Measurements from ENCODE around the gene ZCCHC4. TPM values are rescaled to one million over a fixed set of nuclear protein-coding genes. Genes with fewer than 3 reads are reported as not detected.
A peak's percentile ranks its signal among the peaks of the same experiment; 100 is the strongest.
"Not testable (repeated sequence)": the region's sequence is repeated elsewhere in the genome, so short reads cannot be mapped to it uniquely, and the experiment has no call there.

The ZCCHC4 gene
- total and polyA plus RNA-seq, 9 donors: 5.7 to 17.0 (median 9.5) TPM

GRCh38 chr4:25370242-25370641 is 57.7 kb downstream of the ZCCHC4 start:
- Histone ChIP-seq H3K4me1 (ENCODE audit: insufficient read depth) (no peaks in the 10 kb centered on the region), H3K27ac (no peak overlapping the region), H3K4me3 (no peak overlapping the region), H3K9me3 (no peaks in the 10 kb centered on the region), H3K36me3 (no peaks in the 10 kb centered on the region), H3K27me3 (no peaks in the 10 kb centered on the region)
- no peak for DNase-seq
- 65 to 71% (median 67%) methylated on average over 2 of the region's 2 CpGs for WGBS, 3 donors
- intact Hi-C loops (cut with DNase I): loop anchor here in 1 of 4 donors (10.0 kb wide), 1 partner anchor 205 kb away; the partner anchor contains the start of gene SEPSECS
- TF ChIP-seq CTCF (IDR thresholded peaks at IDR 0.05): no peak
- no peak for TF ChIP-seq POLR2A (IDR thresholded peaks at IDR 0.05)
- no peak for TF ChIP-seq EP300 (IDR thresholded peaks at IDR 0.05)

- H3K4me1 ChIP-seq (ENCODE audit: insufficient read depth); H3K36me3 ChIP-seq; DNase-seq; H3K9me3 ChIP-seq; H3K27ac ChIP-seq; H3K27me3 ChIP-seq; H3K4me3 ChIP-seq: not testable (repeated sequence)
- intact Hi-C loops (cut with DNase I): loop anchor here in 1 of 4 donors (10.0 kb wide), 1 partner anchor 208 kb away; the partner anchor contains the start of gene SEPSECS
- 90 to 92% (median 91%) methylated on average over 9 of the region's 9 CpGs for WGBS, 3 donors
Measured at GRCh38 chr4:25372549-25372948, 60.0 kb downstream of the ZCCHC4 start.

- DNase-seq: peak; percentile 91 to 97 (median 95)
- H3K4me3 ChIP-seq: peak within 1 kb of the TSS; percentile 57
- H3K36me3 ChIP-seq: no peaks in the 10 kb centered on the region
- WGBS, 3 donors: 0 to 1% (median 1%) methylated on average over 47 to 74 of the region's 74 CpGs
- no peaks in the 10 kb centered on the region for H3K9me3 ChIP-seq
- intact Hi-C loops (cut with DNase I): loop anchor here in 1 of 4 donors (10.0 kb wide), 1 partner anchor 212 kb away; the partner anchor contains the start of gene SEPSECS
- TF ChIP-seq POLR2A (IDR thresholded peaks at IDR 0.05) (peak; percentile 45), CTCF (IDR thresholded peaks at IDR 0.05) (peak in 1 of 3 donors; percentile 13), EP300 (IDR thresholded peaks at IDR 0.05) (no peak)
- H3K27ac ChIP-seq: peak within 1 kb of the TSS; percentile 62 to 73
- peaks cover 3% of the 10 kb centered on the region for H3K4me1 ChIP-seq (ENCODE audit: insufficient read depth)
- no peaks in the 10 kb centered on the region for H3K27me3 ChIP-seq
Measured at GRCh38 chr4:25376754-25377571, 64.4 kb downstream of the ZCCHC4 start, which contains the start of gene ANAPC4. ANAPC4 (plus strand) TSS chr4:25377263; CDS start chr4:25377428, 165 bp downstream.

- Histone ChIP-seq H3K4me1 (ENCODE audit: insufficient read depth) (peaks cover 3% of the 10 kb centered on the region), H3K27ac (peak overlapping the region; percentile 5 to 73), H3K27me3 (no peaks in the 10 kb centered on the region), H3K9me3 (no peaks in the 10 kb centered on the region), H3K4me3 (peak overlapping the region; percentile 57), H3K36me3 (no peaks in the 10 kb centered on the region)
- intact Hi-C loops (cut with DNase I): loop anchor here in 1 of 4 donors (10.0 kb wide), 1 partner anchor 213 kb away; the partner anchor contains the start of gene SEPSECS
- DNase-seq: no peak
- WGBS, 3 donors: 15 to 19% (median 16%) methylated on average over 18 of the region's 18 CpGs
- TF ChIP-seq EP300 (IDR thresholded peaks at IDR 0.05) (no peak), POLR2A (IDR thresholded peaks at IDR 0.05) (no peak), CTCF (IDR thresholded peaks at IDR 0.05) (no peak)
Measured at GRCh38 chr4:25377572-25378436, 65.2 kb downstream of the ZCCHC4 start.
